K562 (cell line): ENCODE results near the gene INCA1. TPM values are rescaled to one million over a fixed set of nuclear protein-coding genes. Genes with fewer than 3 reads are reported as not detected.
A peak's percentile ranks its signal among the peaks of the same experiment; 100 is the strongest.

ENCODE experiments used
- ARHGAP35 ChIP-seq: fragments of 450-650 bp; IDR thresholded peaks from 2 replicates; pipeline ENCODE4 v1.6.1; 2018; ENCODE audit not compliant: partially characterized antibody
- CBX1 ChIP-seq: sonication (generic); IDR thresholded peaks from 2 replicates; pipeline ENCODE4 v1.6.1; 2016; ENCODE audit warnings: antibody characterized with exemption, low read depth, mild to moderate bottlenecking
- FOXJ2 ChIP-seq: fragments of 200-800 bp; sonication (Bioruptor generic); IDR thresholded peaks from 2 replicates; pipeline ENCODE4 v1.6.1; 2016; ENCODE audit warnings: missing genetic modification characterization, missing compliant biosample characterization
- FOXP1 ChIP-seq: sonication (generic); formaldehyde crosslinking; IDR thresholded peaks from 2 replicates; pipeline ENCODE4 v1.8.0; 2022; ENCODE audit warnings: mild to moderate bottlenecking, missing genetic modification reagents
- GABPB1 ChIP-seq: sonication (generic); formaldehyde crosslinking; IDR thresholded peaks from 2 replicates; pipeline ENCODE4 v1.8.0; 2022; ENCODE audit warnings: mild to moderate bottlenecking, missing genetic modification reagents
- HEY1 ChIP-seq: fragments of 250-450 bp; sonication (Bioruptor Pico); IDR thresholded peaks from 2 replicates; pipeline ENCODE4 v1.5.0; 2020; ENCODE audit warnings: mild to moderate bottlenecking, moderate library complexity, borderline replicate concordance
- L3MBTL2 ChIP-seq: fragments of 450-650 bp; IDR thresholded peaks from 2 replicates; pipeline ENCODE4 v1.6.1; 2016; ENCODE audit warnings: mild to moderate bottlenecking, moderate library complexity
- MEIS2 ChIP-seq: fragments of 450-650 bp; IDR thresholded peaks from 2 replicates; pipeline ENCODE4 v1.6.1; 2014; ENCODE audit warnings: mild to moderate bottlenecking; ENCODE audit not compliant: partially characterized antibody
- MIER1 ChIP-seq: fragments of 450-650 bp; IDR thresholded peaks from 2 replicates; pipeline ENCODE4 v1.6.1; 2016; ENCODE audit warnings: antibody characterized with exemption, mild to moderate bottlenecking, low read depth
- NEUROD1 ChIP-seq: fragments of 150-350 bp; IDR thresholded peaks from 2 replicates; pipeline ENCODE4 v1.6.1; 2014; ENCODE audit warnings: borderline replicate concordance, low read length, low read depth; ENCODE audit not compliant: partially characterized antibody
- NFIC ChIP-seq: fragments of 450-650 bp; IDR thresholded peaks from 2 replicates; pipeline ENCODE4 v1.6.1; 2017; ENCODE audit warnings: mild to moderate bottlenecking, inconsistent platforms
- NONO ChIP-seq, 2 experiments: fragments of 200-400 bp in 1 of 2; fragments of 450-650 bp in 1 of 2; formaldehyde crosslinking in 1 of 2; IDR thresholded peaks; 2 replicates each; pipeline ENCODE4 v1.6.1; 2017; ENCODE audit warnings: low read depth in 2 of 2, mild to moderate bottlenecking in 2 of 2, moderate library complexity in 2 of 2, low read length in 1 of 2
- PHTF2 ChIP-seq: fragments of 250-450 bp; sonication (Bioruptor Pico); IDR thresholded peaks from 2 replicates; pipeline ENCODE4 v1.5.0; 2021; ENCODE audit warnings: mild to moderate bottlenecking
- POLR2AphosphoS5 ChIP-seq: IDR thresholded peaks from 2 replicates; pipeline ENCODE4 v1.6.1; 2011; ENCODE audit warnings: mild to moderate bottlenecking, low read depth, low read length, moderate library complexity; ENCODE audit not compliant: control insufficient read depth, insufficient read depth
- PREB ChIP-seq: sonication (generic); formaldehyde crosslinking; IDR thresholded peaks from 2 replicates; pipeline ENCODE4 v1.8.1; 2023; ENCODE audit warnings: mild to moderate bottlenecking, missing genetic modification reagents
- PTTG1 ChIP-seq: fragments of 450-650 bp; IDR thresholded peaks from 2 replicates; pipeline ENCODE4 v1.6.1; 2016; ENCODE audit warnings: low read depth, mild to moderate bottlenecking, missing genetic modification characterization, missing compliant biosample characterization
- RFX7 ChIP-seq: fragments of 250-450 bp; sonication (Bioruptor Pico); IDR thresholded peaks from 2 replicates; pipeline ENCODE4 v1.5.1; 2021; ENCODE audit warnings: mild to moderate bottlenecking
- SMARCE1 ChIP-seq: fragments of 450-650 bp; IDR thresholded peaks from 2 replicates; pipeline ENCODE4 v1.7.1; 2016; ENCODE audit warnings: mild to moderate bottlenecking
- TAL1 ChIP-seq: fragments of 450-650 bp; IDR thresholded peaks from 2 replicates; pipeline ENCODE4 v1.6.1; 2016; ENCODE audit warnings: mild to moderate bottlenecking
- TARDBP ChIP-seq: fragments of 450-650 bp; IDR thresholded peaks from 2 replicates; pipeline ENCODE4 v1.6.1; 2016
- THRAP3 ChIP-seq: fragments of 450-650 bp; IDR thresholded peaks from 2 replicates; pipeline ENCODE4 v1.6.1; 2016; ENCODE audit warnings: mild to moderate bottlenecking, inconsistent platforms, borderline replicate concordance
- polyA plus RNA-seq, 8 experiments: library from polyadenylated mRNA; depleted of rRNA in 4 of 8; stranded (reverse) in 5 of 8; unstranded in 3 of 8; fragments of >200 nt; fragmentation: Nextera tagmentation in 2 of 8; fragmentation: Illumina TruSeq in 1 of 8; extraction: Ambion mirVana in 2 of 8; extraction: Trizol in 1 of 8; gene quantifications; 2 replicates each; pipeline versions ENCODE4 v1.2.1 to v1.2.3, GENCODE V29; 2011 to 2014; ENCODE audit warnings: inconsistent platforms in 1 of 8, missing spikeins in 1 of 8
- total RNA-seq, 7 experiments: library from RNA; depleted of rRNA in 6 of 7; stranded (reverse); fragments of >200 nt in 6 of 7; fragmentation: Illumina TruSeq in 2 of 7; extraction: Trizol in 2 of 7; gene quantifications; 2 replicates each; pipeline versions ENCODE4 v1.2.1 to v1.2.3, GENCODE V29; 2011 to 2021; ENCODE audit warnings: low replicate concordance in 1 of 7
- TF ChIP-seq, protein P1 (sequence below): fragments of 250-450 bp; sonication (Bioruptor Pico); IDR thresholded peaks from 2 replicates; pipeline ENCODE4 v1.5.0; 2021
- TF ChIP-seq, protein P2 (sequence below), 2 experiments: fragments of 450-650 bp; IDR thresholded peaks; 2 replicates each; pipeline ENCODE4 v1.6.1; 2016
- TF ChIP-seq, protein P3 (sequence below): fragments of 450-650 bp; IDR thresholded peaks from 2 replicates; pipeline ENCODE4 v1.6.1; 2016; ENCODE audit warnings: borderline replicate concordance

INCA1 gene
- total and polyA plus RNA-seq, 9 of the 15 experiments (the other 6 are each of a cell fraction or from before 2014, with no cell fraction given), result 0.08 to 0.50 (median 0.13) TPM; not detected in 4

GRCh38 chr17:4944554-4945175 is 52.7 kb downstream of the INCA1 start (continued):
- TF ChIP-seq PREB (CRISPR knock-in tag) (no peak), MEIS2 (no peak), RFX7 (CRISPR knock-in tag) (no peak), NONO (IDR thresholded peaks at IDR 0.05; ENCODE audit: low read depth in 2 of 2, low read length in 1 of 2) (no peak), SMARCE1 (no peak), CBX1 (peak; percentile 29), PHTF2 (CRISPR knock-in tag) (no peak), FOXP1 (CRISPR knock-in tag) (no peak), THRAP3 (peak; percentile 45; the same call in 1 of the 2 replicates), FOXJ2 (no peak), POLR2AphosphoS5 (peak; percentile 48; the same call in 1 of the 2 replicates), GABPB1 (CRISPR knock-in tag) (0 out of 2 replicates have a peak, but pooled peaks have one; percentile 42), ARHGAP35 (no peak), NFIC (0 out of 2 replicates have a peak, but pooled peaks have one; percentile 4), L3MBTL2 (no peak), TARDBP (no peak), HEY1 (no peak), PTTG1 (no peak), MIER1 (no peak), NEUROD1 (no peak), TAL1 (no peak)
- TF ChIP-seq, protein P1, sequence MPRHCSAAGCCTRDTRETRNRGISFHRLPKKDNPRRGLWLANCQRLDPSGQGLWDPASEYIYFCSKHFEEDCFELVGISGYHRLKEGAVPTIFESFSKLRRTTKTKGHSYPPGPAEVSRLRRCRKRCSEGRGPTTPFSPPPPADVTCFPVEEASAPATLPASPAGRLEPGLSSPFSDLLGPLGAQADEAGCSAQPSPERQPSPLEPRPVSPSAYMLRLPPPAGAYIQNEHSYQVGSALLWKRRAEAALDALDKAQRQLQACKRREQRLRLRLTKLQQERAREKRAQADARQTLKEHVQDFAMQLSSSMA (CRISPR knock-in tag), result no peak
- TF ChIP-seq, protein P2, sequence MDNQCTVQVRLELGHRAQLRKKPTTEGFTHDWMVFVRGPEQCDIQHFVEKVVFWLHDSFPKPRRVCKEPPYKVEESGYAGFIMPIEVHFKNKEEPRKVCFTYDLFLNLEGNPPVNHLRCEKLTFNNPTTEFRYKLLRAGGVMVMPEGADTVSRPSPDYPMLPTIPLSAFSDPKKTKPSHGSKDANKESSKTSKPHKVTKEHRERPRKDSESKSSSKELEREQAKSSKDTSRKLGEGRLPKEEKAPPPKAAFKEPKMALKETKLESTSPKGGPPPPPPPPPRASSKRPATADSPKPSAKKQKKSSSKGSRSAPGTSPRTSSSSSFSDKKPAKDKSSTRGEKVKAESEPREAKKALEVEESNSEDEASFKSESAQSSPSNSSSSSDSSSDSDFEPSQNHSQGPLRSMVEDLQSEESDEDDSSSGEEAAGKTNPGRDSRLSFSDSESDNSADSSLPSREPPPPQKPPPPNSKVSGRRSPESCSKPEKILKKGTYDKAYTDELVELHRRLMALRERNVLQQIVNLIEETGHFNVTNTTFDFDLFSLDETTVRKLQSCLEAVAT (IDR thresholded peaks at IDR 0.05), result no peak
- TF ChIP-seq, protein P3, sequence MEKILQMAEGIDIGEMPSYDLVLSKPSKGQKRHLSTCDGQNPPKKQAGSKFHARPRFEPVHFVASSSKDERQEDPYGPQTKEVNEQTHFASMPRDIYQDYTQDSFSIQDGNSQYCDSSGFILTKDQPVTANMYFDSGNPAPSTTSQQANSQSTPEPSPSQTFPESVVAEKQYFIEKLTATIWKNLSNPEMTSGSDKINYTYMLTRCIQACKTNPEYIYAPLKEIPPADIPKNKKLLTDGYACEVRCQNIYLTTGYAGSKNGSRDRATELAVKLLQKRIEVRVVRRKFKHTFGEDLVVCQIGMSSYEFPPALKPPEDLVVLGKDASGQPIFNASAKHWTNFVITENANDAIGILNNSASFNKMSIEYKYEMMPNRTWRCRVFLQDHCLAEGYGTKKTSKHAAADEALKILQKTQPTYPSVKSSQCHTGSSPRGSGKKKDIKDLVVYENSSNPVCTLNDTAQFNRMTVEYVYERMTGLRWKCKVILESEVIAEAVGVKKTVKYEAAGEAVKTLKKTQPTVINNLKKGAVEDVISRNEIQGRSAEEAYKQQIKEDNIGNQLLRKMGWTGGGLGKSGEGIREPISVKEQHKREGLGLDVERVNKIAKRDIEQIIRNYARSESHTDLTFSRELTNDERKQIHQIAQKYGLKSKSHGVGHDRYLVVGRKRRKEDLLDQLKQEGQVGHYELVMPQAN, result no peak
